Measurements from ENCODE around the gene LRRC7.

- TF ChIP-seq CTCF (conservative IDR thresholded peaks at IDR 0.05 in 1 of 2, IDR thresholded peaks at IDR 0.05 in 1 of 2; ENCODE audit: low read depth in 1 of 2, low read length in 2 of 2) (no peak), EZH2 (IDR thresholded peaks at IDR 0.05; ENCODE audit: low read length, missing control alignments) (no peak)
Measured at GRCh38 chr1:69710484-69711189, 142.9 kb downstream of the LRRC7 start.

Measured in fibroblast of lung (primary cell).